ENCODE results near the gene TET3. TPM values are rescaled to one million over a fixed set of nuclear protein-coding genes. Genes with fewer than 3 reads are reported as not detected.

Gene TET3
- total and polyA plus RNA-seq, 2 donors (not counting 3 experiments of a cell fraction or from before 2014, with no cell fraction given), result 3.4 to 15.6 TPM

- no TSS peak for BruUV-seq (replicated peaks)
- ChIA-PET POLR2A (no interaction called here), CTCF (no interaction called here)
- Histone ChIP-seq H3K27me3 (ENCODE audit: control insufficient read depth in 2 of 2, insufficient read depth in 2 of 2, low read length in 2 of 2) (no peaks in the 10 kb centered on the region), H3K4me2 (ENCODE audit: insufficient read depth, low read length) (no peak overlapping the region), H3K27ac (ENCODE audit: insufficient read depth, low read depth, low read length) (no peak overlapping the region), H3K9me1 (replicated peaks; ENCODE audit: control insufficient read depth, extremely low read depth, insufficient read depth, low read length) (no peaks in the 10 kb centered on the region), H3K4me3 (replicated peaks in 1 of 3; ENCODE audit: insufficient read depth in 1 of 3, low read depth in 1 of 3, low read length in 3 of 3) (no peak overlapping the region), H3K9ac (replicated peaks; ENCODE audit: extremely low read depth, insufficient read depth, low read length) (no peak overlapping the region), H3K79me2 (ENCODE audit: control insufficient read depth, insufficient read depth, low read length) (no peaks in the 10 kb centered on the region), H3K4me1 (ENCODE audit: control insufficient read depth, extremely low read depth, insufficient read depth, low read length) (peaks cover 20% of the 10 kb centered on the region), H3K36me3 (ENCODE audit: control insufficient read depth in 2 of 2, extremely low read depth in 1 of 2, insufficient read depth in 2 of 2, low read length in 2 of 2) (no peaks in the 10 kb centered on the region), H4K20me1 (replicated peaks; ENCODE audit: control insufficient read depth, extremely low read depth, insufficient read depth, low read length) (no peaks in the 10 kb centered on the region), H2AFZ (ENCODE audit: low read depth, low read length) (no peak overlapping the region), H3K9me3 (replicated peaks; ENCODE audit: control insufficient read depth, insufficient read depth, low read length) (no peaks in the 10 kb centered on the region)
- FAIRE-seq (no peak), DNase-seq (ENCODE audit: low read depth, low spot score) (no peak)
- intact Hi-C loops (cut with micrococcal nuclease) (no loop called here), dilution Hi-C loops (cut with MboI; ENCODE audit: extremely low pct_ligation_motif_present, low sequenced_read_pairs) (no loop called here)
- TF ChIP-seq EZH2 (IDR thresholded peaks at IDR 0.05; ENCODE audit: borderline replicate concordance, low read depth, low read length, severe bottlenecking) (no peak), MAX (IDR thresholded peaks at IDR 0.05; ENCODE audit: insufficient read depth, insufficient read length) (no peak), JUN (IDR thresholded peaks at IDR 0.05; ENCODE audit: borderline replicate concordance, insufficient read depth, insufficient read length, low read depth) (no peak), POLR2A (IDR thresholded peaks at IDR 0.05; ENCODE audit: low read depth, low read length) (no peak), FOS (IDR thresholded peaks at IDR 0.05; ENCODE audit: borderline replicate concordance, insufficient read depth, low read length) (no peak), MYC (IDR thresholded peaks at IDR 0.05; ENCODE audit: low read depth, low read length) (no peak), GATA2 (IDR thresholded peaks at IDR 0.05; ENCODE audit: insufficient read depth, insufficient read length, low read depth, low read length) (no peak), CTCF (IDR thresholded peaks at IDR 0.05; ENCODE audit: extremely low read depth in 1 of 2, insufficient read depth in 1 of 2, low read depth in 1 of 2, low read length in 2 of 2) (no peak), POLR2AphosphoS5 (IDR thresholded peaks at IDR 0.05; ENCODE audit: insufficient read depth, low read depth, low read length) (no peak)
Observed at GRCh38 chr2:73976803-73977202, 7.9 kb upstream of the TET3 start.

All from endothelial cell of umbilical vein (primary cell).